Fibroblast of mammary gland (primary cell): ENCODE data around the gene DRAXIN.

Source experiments
- DNase-seq: peaks from one replicate; pipeline ENCODE4 v3.0.0-alpha.2; 2010; ENCODE audit warnings: low read depth
- H3K4me3 ChIP-seq: 2 replicates; pipeline ENCODE4 v1.5.1; 2011; ENCODE audit warnings: low read depth, mild to moderate bottlenecking, low read length, moderate library complexity; ENCODE audit not compliant: control insufficient read depth
- CTCF ChIP-seq: conservative IDR thresholded peaks from 2 replicates; pipeline ENCODE4 v1.5.1; 2011; ENCODE audit warnings: low read depth, low read length, inconsistent platforms; ENCODE audit not compliant: control insufficient read depth, insufficient read depth

The DRAXIN gene

GRCh38 chr1:11684070-11684469, 7.4 kb upstream of the DRAXIN start:
- no peak for DNase-seq
- TF ChIP-seq CTCF, result no peak

GRCh38 chr1:11685210-11685752, 6.2 kb upstream of the DRAXIN start:
- no peak overlapping the region for H3K4me3 ChIP-seq
- TF ChIP-seq CTCF, result no peak
- DNase-seq, result no peak

More at GRCh38 chr1:11684070-11684469, 7.4 kb upstream of the DRAXIN start:
- H3K4me3 ChIP-seq, result no peak overlapping the region

- H3K4me3 ChIP-seq, result no peak overlapping the region
- DNase-seq, result no peak
- no peak for TF ChIP-seq CTCF
Observed at GRCh38 chr1:11688506-11688905, 3.0 kb upstream of the DRAXIN start.

- no peak for DNase-seq
- TF ChIP-seq CTCF, result no peak
- H3K4me3 ChIP-seq, result no peak overlapping the region
Observed at GRCh38 chr1:11690397-11691301, 861 bp upstream of the DRAXIN start.

- DNase-seq, result no peak
- no peak overlapping the region for H3K4me3 ChIP-seq
- TF ChIP-seq CTCF, result no peak
Observed at GRCh38 chr1:11691928-11692711, 610 bp downstream of the DRAXIN start.

- TF ChIP-seq CTCF, result no peak
- DNase-seq, result peak; percentile 90
- H3K4me3 ChIP-seq, result no peak overlapping the region
Observed at GRCh38 chr1:11693024-11693590, 1.6 kb downstream of the DRAXIN start.
